Activated CD4-positive, alpha-beta T cell treated with anti-CD3 and anti-CD28 coated beads for 36 hours (primary cell): ENCODE results near the gene C19orf38. TPM values are rescaled to one million over a fixed set of nuclear protein-coding genes. Genes with fewer than 3 reads are reported as not detected.
"Not testable (repeated sequence)": the region's sequence is repeated elsewhere in the genome, so short reads cannot be mapped to it uniquely, and the experiment has no call there.

Experiments used
- ATAC-seq: fragments of 200-7000 bp; cut with Tn5 transposase; one replicate; pipeline ENCODE4 v1.10.0; 2021; ENCODE audit warnings: mild to moderate bottlenecking, moderate library complexity
- CTCF ChIA-PET: fragments of 350-600 bp; sonication (Branson Sonifier 250); formaldehyde crosslinking; loops from one replicate; lab custom pipeline; 2021; ENCODE audit warnings: antibody characterized with exemption; lab: Charles Lee
- POLR2A ChIA-PET: fragments of 350-600 bp; sonication (Branson Sonifier 250); formaldehyde crosslinking; loops from one replicate; lab custom pipeline; 2021; ENCODE audit warnings: antibody characterized with exemption, inconsistent platforms; lab: Charles Lee
- DNase-seq: peaks from one replicate; pipeline ENCODE4 v3.0.0-alpha.2; 2020
- H3K27ac Mint-ChIP-seq: one replicate; pipeline ENCODE4 v1.8.0; 2021; ENCODE audit warnings: mixed read lengths
- H3K27me3 Mint-ChIP-seq: one replicate; pipeline ENCODE4 v1.8.0; 2021; ENCODE audit warnings: mixed read lengths
- H3K36me3 Mint-ChIP-seq: one replicate; pipeline ENCODE4 v1.8.0; 2021; ENCODE audit warnings: low read depth, mixed read lengths
- H3K4me1 Mint-ChIP-seq: one replicate; pipeline ENCODE4 v1.8.0; 2021; ENCODE audit warnings: mixed read lengths
- H3K4me3 Mint-ChIP-seq: one replicate; pipeline ENCODE4 v1.8.0; 2021; ENCODE audit warnings: mild to moderate bottlenecking, moderate library complexity, mixed read lengths
- H3K9me3 Mint-ChIP-seq: one replicate; pipeline ENCODE4 v1.8.0; 2021; ENCODE audit warnings: low read depth, mixed read lengths
- intact Hi-C, 2 experiments: fragments of 100-400 bp; cut with DNase I in 1 of 2; cut with micrococcal nuclease in 1 of 2; formaldehyde crosslinking; loops; one replicate each; pipeline versions ENCODE4 v1.14.2 to v1.15.1; 2022 to 2024; cut with DNase I, micrococcal nuclease
- total RNA-seq, 2 experiments: library from RNA; stranded (reverse); gene quantifications; one replicate each; pipeline ENCODE4 v1.2.3, GENCODE V29; 2021

Gene C19orf38
- total RNA-seq, 2 experiments from 2014 or later = 2.7 to 3.6 TPM

DNA sequence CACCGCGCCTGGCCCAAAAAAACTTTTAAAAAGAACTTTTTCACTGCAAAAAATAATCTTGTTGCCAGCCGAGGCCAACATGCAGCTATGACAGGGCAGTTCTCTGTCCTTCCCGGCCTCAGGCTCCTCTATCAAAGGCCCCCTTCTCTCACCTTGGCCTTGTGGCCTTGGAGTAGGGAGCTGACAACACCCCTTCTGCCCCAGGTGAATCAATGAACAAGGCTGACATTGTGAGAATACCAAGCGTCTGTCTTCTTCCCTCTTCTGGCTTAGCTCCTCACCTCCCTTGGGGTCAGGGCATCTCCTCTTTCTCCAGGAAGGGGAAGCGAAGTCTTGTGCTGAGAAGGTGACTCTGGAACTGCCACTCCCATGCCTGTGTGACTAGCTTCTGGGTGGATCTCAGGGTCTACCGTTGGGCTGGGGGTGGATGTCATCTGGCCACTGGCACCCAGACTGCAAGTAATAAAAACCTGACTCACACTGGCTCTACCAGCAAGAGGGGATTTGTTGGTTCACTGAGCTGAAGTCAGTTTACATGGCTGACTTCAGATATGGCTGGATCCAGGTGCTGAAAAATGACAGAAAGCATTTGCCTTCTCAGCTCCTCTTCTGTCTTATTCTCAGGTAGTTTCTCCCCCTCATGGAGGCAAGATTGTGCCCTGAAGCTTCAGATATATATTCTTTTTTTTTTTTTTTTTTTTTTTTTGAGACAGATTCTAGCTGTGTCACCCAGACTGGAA, 6.3 kb downstream of the C19orf38 start:
- Mint-ChIP-seq H3K9me3 (no peaks in the 10 kb centered on the region), H3K4me1 (no peaks in the 10 kb centered on the region), H3K36me3 (no peaks in the 10 kb centered on the region), H3K27me3 (no peaks in the 10 kb centered on the region), H3K4me3 (no peak overlapping the region), H3K27ac (no peak overlapping the region)
- ChIA-PET POLR2A (interaction anchor here (0.7 kb wide), 1 partner anchor 238 kb away, joined by 3 read pairs; no protein-coding TSS in a partner anchor), CTCF (interaction anchor here (0.6 to 6.6 kb wide), 15 partner anchors 9 to 524 kb away, joined by 3 to 70 read pairs (median 4); partner anchors contain the start of gene CARM1)
- intact Hi-C loops = no loop called here
- DNase-seq = no peak
- ATAC-seq = no peak

DNA sequence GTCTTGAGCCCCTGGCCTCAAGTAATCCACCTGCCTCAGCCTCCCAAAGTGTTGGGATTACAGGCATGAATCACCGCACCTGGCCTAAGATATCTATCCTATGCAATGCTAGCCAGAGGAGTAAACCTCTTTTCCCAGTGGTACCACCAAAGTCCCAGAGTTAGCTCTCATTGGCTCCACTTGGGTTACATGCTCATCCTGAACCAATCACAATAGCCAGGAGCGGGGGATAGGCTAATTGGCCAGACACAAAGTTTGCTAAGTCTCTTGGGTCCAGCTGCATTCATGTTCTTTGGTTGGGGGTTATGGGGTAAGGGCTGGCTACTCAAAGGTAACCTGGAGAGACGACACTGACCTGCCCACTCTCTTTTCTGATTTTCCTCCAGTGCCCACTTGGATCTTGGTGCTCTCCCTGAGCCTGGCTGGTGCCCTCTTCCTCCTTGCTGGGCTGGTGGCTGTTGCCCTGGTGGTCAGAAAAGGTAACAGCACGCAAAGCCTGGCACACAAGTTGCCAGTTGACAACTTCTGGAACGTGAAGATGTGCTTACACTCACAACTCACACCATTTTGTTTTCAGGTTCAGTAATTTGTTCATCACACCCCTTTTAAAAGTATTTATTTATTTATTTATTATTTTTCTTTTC, 7.8 kb downstream of the C19orf38 start:
- no peak for ATAC-seq
- peak; percentile 58 for DNase-seq
- H3K27ac Mint-ChIP-seq = no peak overlapping the region
- intact Hi-C loops = no loop called here
- H3K4me3 Mint-ChIP-seq = no peak overlapping the region
- no peaks in the 10 kb centered on the region for H3K36me3 Mint-ChIP-seq
- H3K27me3 Mint-ChIP-seq = no peaks in the 10 kb centered on the region
- ChIA-PET CTCF (interaction anchor here (0.6 to 6.6 kb wide), 5 partner anchors 10 to 297 kb away, joined by 3 to 70 read pairs (median 5); partner anchors contain the start of genes CARM1 and DNM2), POLR2A (no interaction called here)
- no peaks in the 10 kb centered on the region for H3K4me1 Mint-ChIP-seq
- H3K9me3 Mint-ChIP-seq = no peaks in the 10 kb centered on the region

DNA sequence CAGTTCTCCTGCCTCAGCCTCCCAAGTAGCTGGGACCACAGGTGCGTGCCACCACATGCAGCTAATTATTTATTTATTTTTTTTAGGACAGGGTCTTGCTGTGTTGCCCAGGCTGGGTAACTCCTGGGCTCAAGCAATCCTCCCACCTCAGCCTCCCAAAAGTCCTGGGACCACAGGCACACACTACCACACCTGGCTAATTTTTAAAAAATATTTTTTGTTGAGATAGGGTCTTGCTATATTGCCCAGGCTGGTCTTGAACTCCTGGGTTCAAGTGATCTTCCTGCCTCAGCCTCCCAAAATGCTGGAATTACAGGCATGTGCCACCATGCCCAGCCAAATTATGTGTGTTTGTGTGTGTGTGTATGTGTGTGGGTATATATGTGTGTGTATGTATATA, 8.7 kb downstream of the C19orf38 start:
- H3K4me1 Mint-ChIP-seq, H3K27ac Mint-ChIP-seq, intact Hi-C loops, H3K4me3 Mint-ChIP-seq, POLR2A ChIA-PET, ATAC-seq, DNase-seq, H3K27me3 Mint-ChIP-seq, H3K9me3 Mint-ChIP-seq, H3K36me3 Mint-ChIP-seq: not testable (repeated sequence)
- CTCF ChIA-PET = interaction anchor here (0.6 to 6.6 kb wide), 7 partner anchors 10 to 255 kb away, joined by 3 to 70 read pairs (median 4); partner anchors contain the start of genes CARM1, DNM2 and TMED1

DNA sequence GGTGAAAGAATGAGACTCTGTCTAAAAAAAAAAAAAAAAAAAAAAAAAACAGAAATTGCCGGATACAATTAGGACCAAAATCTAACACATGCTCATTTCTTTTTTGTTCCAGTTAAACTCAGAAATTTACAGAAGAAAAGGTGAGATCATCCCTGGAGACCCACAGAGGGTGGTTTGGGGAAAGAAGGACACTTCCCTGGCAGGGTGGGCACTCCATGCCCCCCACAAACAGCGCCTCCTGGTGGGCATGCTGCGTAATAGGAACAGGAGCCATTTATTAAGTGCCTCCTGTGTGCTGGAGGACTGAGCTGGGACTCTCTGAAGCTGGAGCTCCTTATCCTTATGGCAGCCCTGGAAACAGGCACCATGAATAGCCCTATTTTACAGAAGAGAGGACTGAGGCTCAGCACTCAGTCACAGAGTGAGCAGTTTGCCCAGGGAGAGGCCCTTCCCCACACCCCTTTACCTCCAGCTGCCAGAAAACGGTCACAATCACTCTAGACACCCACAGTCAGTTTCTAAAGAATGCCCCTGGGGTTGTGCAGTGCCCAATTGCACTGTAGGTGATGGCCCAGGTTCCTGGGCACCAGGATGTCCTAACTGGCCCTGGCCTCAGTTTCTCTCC, 10.1 kb downstream of the C19orf38 start:
- ChIA-PET CTCF (interaction anchor here (0.6 to 6.6 kb wide), 13 partner anchors 9 to 240 kb away, joined by 3 to 70 read pairs (median 4); partner anchors contain the start of genes CARM1, DNM2 and TMED1), POLR2A (interaction anchor here (1.0 kb wide), 1 partner anchor 22 kb away, joined by 6 read pairs; the partner anchor contains the start of gene TMED1)
- no peaks in the 10 kb centered on the region for H3K36me3 Mint-ChIP-seq
- H3K4me1 Mint-ChIP-seq = no peaks in the 10 kb centered on the region
- no peaks in the 10 kb centered on the region for H3K9me3 Mint-ChIP-seq
- no peaks in the 10 kb centered on the region for H3K27me3 Mint-ChIP-seq
- intact Hi-C loops = loop anchor here in 1 of 2 experiments (1.0 kb wide), 1 partner anchor 141 kb away; no protein-coding TSS in a partner anchor
- DNase-seq (peak; percentile 64), ATAC-seq (peak; percentile 69)
- H3K27ac Mint-ChIP-seq = no peak overlapping the region
- H3K4me3 Mint-ChIP-seq = no peak overlapping the region

DNA sequence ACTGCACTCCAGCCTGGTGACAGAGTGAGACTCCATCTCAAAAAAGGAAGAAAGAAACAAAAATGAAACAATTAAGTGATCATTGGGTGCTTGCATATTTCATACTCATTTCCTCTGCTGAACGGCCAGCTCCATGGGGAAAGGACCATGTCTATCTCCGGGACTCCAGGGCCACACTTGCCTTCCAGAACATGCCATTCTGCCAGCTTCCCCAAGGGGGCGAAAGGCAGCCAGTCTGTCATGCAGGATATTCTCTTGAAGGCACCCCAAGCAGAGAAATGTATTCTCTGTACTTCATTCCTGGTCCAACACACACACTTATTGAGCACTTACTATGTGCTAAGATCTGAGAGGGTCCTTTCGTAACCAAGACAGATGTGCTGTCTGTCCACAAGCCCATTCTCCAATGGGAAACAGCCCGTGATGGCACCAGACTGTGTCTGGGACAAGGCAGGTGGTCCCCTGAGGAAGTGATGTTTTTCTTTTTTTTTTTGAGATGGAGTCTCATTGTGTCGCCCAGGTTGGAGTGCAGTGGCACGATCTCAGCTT, 13.0 kb downstream of the C19orf38 start:
- ATAC-seq (no peak), DNase-seq (peak; percentile 68)
- intact Hi-C loops = no loop called here
- CTCF ChIA-PET = interaction anchor here (0.6 to 2.6 kb wide), 11 partner anchors 9 to 254 kb away, joined by 3 to 9 read pairs (median 3); partner anchors contain the start of genes C19orf38, DNM2 and TMED1
- no peak overlapping the region for H3K4me3 Mint-ChIP-seq
- peaks cover 8% of the 10 kb centered on the region for H3K4me1 Mint-ChIP-seq
- POLR2A ChIA-PET = interaction anchor here (0.6 kb wide), 1 partner anchor 94 kb away, joined by 5 read pairs; no protein-coding TSS in a partner anchor
- H3K27ac Mint-ChIP-seq = no peak overlapping the region
- H3K36me3 Mint-ChIP-seq = no peaks in the 10 kb centered on the region
- no peaks in the 10 kb centered on the region for H3K27me3 Mint-ChIP-seq
- H3K9me3 Mint-ChIP-seq = no peaks in the 10 kb centered on the region

DNA sequence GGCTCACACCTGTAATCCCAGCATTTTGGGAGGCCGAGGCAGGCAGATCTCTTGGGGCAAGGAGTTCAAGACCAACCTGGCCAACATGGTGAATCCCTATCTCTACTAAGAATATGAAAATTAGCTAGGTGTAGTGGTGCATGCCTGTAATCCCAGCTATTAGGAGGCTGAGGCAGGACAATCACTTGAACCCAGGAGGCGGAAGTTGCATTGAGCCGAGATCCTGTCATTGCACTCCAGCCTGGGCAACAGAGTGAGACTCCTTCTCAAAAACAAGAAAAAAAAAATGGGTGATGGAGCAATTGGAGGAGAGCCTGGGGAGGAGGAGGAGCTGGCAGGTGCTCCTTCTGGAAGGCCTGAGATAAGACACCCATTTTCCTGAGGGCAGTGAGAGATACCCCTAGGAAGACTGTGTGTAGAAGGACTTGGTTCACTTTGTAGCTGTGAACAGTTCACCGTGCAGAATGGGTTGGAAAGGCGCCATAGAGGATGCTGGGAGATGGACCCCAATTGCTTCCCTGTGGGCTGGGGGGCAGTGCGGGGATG, 14.4 kb downstream of the C19orf38 start:
- DNase-seq (no peak), ATAC-seq (no peak)
- Mint-ChIP-seq H3K4me3 (no peak overlapping the region), H3K9me3 (no peaks in the 10 kb centered on the region), H3K4me1 (peaks cover 8% of the 10 kb centered on the region), H3K27me3 (no peaks in the 10 kb centered on the region), H3K36me3 (no peaks in the 10 kb centered on the region), H3K27ac (no peak overlapping the region)
- ChIA-PET CTCF (interaction anchor here (0.8 to 3.4 kb wide), 6 partner anchors 8 to 145 kb away, joined by 3 to 44 read pairs (median 13); partner anchors contain the start of genes C19orf38, CARM1 and DNM2), POLR2A (interaction anchor here (0.7 kb wide), 1 partner anchor 313 kb away, joined by 3 read pairs; no protein-coding TSS in a partner anchor)
- intact Hi-C loops = no loop called here

DNA sequence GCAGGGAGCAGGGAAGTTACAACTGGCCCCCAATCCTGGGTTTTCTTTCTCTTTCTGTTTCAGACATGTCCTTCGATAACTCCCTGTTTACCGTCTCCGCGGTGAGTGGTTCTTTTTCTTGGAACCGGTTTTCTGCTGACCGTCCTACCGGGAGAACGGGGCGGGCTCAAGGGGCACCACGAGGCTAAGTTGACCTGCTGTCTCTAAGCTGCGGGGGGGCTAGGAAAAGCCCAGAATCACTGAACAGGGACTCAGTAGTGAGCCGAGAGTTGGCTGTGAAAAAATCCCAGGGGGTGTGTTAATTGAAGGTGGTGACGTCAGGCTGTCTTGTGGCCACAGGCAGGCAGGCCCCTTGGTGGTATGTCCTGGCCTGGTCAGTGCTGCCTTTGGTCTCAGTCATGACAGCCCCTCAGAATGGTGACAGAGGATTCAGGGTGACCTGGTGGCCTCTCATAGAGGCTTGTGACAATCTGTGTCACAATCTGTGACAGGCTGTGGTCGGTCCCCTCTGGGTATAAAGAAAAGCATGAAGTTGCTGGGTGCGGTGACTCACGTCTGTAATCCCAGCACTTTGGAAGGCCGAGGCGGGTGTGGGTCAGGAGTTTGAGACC, 15.0 kb downstream of the C19orf38 start:
- intact Hi-C loops = no loop called here
- ChIA-PET POLR2A (interaction anchor here (1.7 kb wide), 1 partner anchor 27 kb away, joined by 8 read pairs; the partner anchor contains the start of gene TMED1), CTCF (interaction anchor here (0.8 to 8.8 kb wide), 13 partner anchors 8 to 259 kb away, joined by 3 to 70 read pairs (median 10); partner anchors contain the start of genes C19orf38, CARM1, DNM2 and QTRT1)
- H3K27ac Mint-ChIP-seq = no peak overlapping the region
- no peaks in the 10 kb centered on the region for H3K36me3 Mint-ChIP-seq
- ATAC-seq (no peak), DNase-seq (no peak)
- H3K9me3 Mint-ChIP-seq = no peaks in the 10 kb centered on the region
- H3K4me3 Mint-ChIP-seq = no peak overlapping the region
- peaks cover 13% of the 10 kb centered on the region for H3K4me1 Mint-ChIP-seq
- H3K27me3 Mint-ChIP-seq = no peaks in the 10 kb centered on the region

DNA sequence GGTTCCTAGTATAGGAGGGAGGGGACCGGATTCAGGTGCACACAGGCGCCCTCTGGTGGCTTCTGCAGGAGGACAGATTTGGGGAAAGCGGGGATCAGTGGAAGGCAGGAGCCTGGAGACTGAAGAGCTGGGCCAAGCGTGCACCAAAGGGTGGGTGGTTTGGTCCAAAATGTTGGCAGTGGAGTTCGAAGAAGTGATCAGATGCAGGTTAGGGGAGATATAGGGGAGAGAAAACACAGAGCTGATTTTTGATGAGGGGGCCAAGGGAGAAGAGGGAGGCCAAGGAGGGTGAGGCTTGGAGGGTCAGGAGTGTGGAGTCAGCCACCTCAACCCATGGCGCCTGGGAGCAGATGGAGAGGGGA, 16.3 kb downstream of the C19orf38 start:
- peaks cover 14% of the 10 kb centered on the region for H3K4me1 Mint-ChIP-seq
- ChIA-PET POLR2A (interaction anchor here (0.5 to 1.7 kb wide), 7 partner anchors 8 to 162 kb away, joined by 3 to 8 read pairs (median 4); partner anchors contain the start of genes DNM2 and TMED1), CTCF (interaction anchor here (0.5 to 8.8 kb wide), 37 partner anchors 9 to 1012 kb away, joined by 3 to 70 read pairs (median 4); partner anchors contain the start of genes C19orf38, DNM2, QTRT1 and TMED1)
- H3K4me3 Mint-ChIP-seq = no peak overlapping the region
- intact Hi-C loops = loop anchor here (1.0 kb wide), 1 partner anchor 147 kb away; no protein-coding TSS in a partner anchor
- H3K27ac Mint-ChIP-seq = peak overlapping the region; percentile 16
- no peaks in the 10 kb centered on the region for H3K27me3 Mint-ChIP-seq
- H3K36me3 Mint-ChIP-seq = no peaks in the 10 kb centered on the region
- H3K9me3 Mint-ChIP-seq = no peaks in the 10 kb centered on the region
- ATAC-seq = peak; percentile 94
- DNase-seq = peak; percentile 93

DNA sequence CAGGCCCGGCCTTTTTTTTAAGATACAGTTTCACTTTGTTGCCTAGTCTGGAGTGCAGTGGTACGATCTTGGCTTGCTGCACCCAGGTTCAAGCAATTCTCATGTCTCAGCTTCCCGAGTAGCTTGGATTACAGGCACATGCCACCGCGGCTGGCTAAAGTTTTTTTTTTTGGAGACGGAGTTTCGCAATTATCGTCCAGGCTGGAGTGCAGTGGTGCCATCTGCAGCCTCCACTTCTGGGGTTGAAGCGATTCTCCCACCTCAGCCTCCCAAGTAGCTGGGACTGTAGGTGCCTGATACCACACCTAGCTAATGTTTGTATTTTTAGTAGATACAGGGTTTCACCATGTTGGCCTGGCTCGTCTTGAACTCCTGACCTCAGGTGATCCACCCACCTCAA, 18.3 kb downstream of the C19orf38 start:
- ATAC-seq = no peak
- intact Hi-C loops = no loop called here

More for the DNA sequence above, 18.3 kb downstream of the C19orf38 start:
- ChIA-PET POLR2A (interaction anchor here (0.6 kb wide), 1 partner anchor 241 kb away, joined by 4 read pairs; the partner anchor contains the start of gene SLC44A2), CTCF (interaction anchor here (0.7 to 8.8 kb wide), 5 partner anchors 11 to 171 kb away, joined by 3 to 70 read pairs (median 4); partner anchors contain the start of genes QTRT1 and TMED1)
- Mint-ChIP-seq H3K4me3 (no peak overlapping the region), H3K4me1 (peaks cover 22% of the 10 kb centered on the region), H3K27me3 (no peaks in the 10 kb centered on the region), H3K9me3 (no peaks in the 10 kb centered on the region), H3K36me3 (no peaks in the 10 kb centered on the region), H3K27ac (no peak overlapping the region)
- DNase-seq = no peak
